Esophagus (tissue), 2 donors: Measurements from ENCODE around the gene GULP1. TPM values are rescaled to one million over a fixed set of nuclear protein-coding genes. Genes with fewer than 3 reads are reported as not detected.

ENCODE experiments used
- H3K27ac ChIP-seq, 2 donors: one replicate each; pipeline ENCODE4 v1.5.1; 2013; ENCODE audit warnings: low read depth in 2 of 2, mild to moderate bottlenecking in 2 of 2, inconsistent platforms in 1 of 2, low read length in 1 of 2, moderate library complexity in 1 of 2
- H3K27me3 ChIP-seq, 2 donors: one replicate each; pipeline ENCODE4 v1.6.1; 2013; ENCODE audit warnings: low read length in 2 of 2, control low read depth in 1 of 2, mild to moderate bottlenecking in 1 of 2; ENCODE audit not compliant: insufficient read depth in 2 of 2, control insufficient read depth in 1 of 2
- H3K36me3 ChIP-seq, 2 donors: one replicate each; pipeline ENCODE4 v1.6.1; 2013; ENCODE audit warnings: low read length in 1 of 2; ENCODE audit not compliant: control insufficient read depth in 2 of 2, insufficient read depth in 2 of 2
- H3K4me1 ChIP-seq, 2 donors: one replicate each; pipeline ENCODE4 v1.6.1; 2013; ENCODE audit warnings: low read length in 1 of 2; ENCODE audit not compliant: control insufficient read depth in 2 of 2, insufficient read depth in 2 of 2
- H3K4me3 ChIP-seq, 2 donors: one replicate each; pipeline ENCODE4 v1.5.1; 2013; ENCODE audit warnings: low read length in 2 of 2, mild to moderate bottlenecking in 2 of 2, low read depth in 1 of 2, moderate library complexity in 1 of 2
- H3K9me3 ChIP-seq, 2 donors: one replicate each; pipeline ENCODE4 v1.6.1; 2013; ENCODE audit warnings: mild to moderate bottlenecking in 2 of 2, low read depth in 1 of 2, low read length in 1 of 2, moderate library complexity in 1 of 2; ENCODE audit not compliant: control insufficient read depth in 2 of 2, insufficient read depth in 1 of 2
- WGBS, 2 donors: extraction: QIAGEN DNeasy Blood & Tissue Kit; methylation state at CpG; one replicate each; pipeline ENCODE4 v1.1.7; 2013; 5-methylcytosine and 5-hydroxymethylcytosine counted together
- polyA plus RNA-seq, 2 donors: library from polyadenylated mRNA; stranded (reverse); fragments of 200-250 nt; gene quantifications; one replicate each; pipeline ENCODE4 v1.2.3, GENCODE V29; 2013
- donor health status: healthy with polysubstance abuse.
- donor health status: Bipolar disorder and iron deficiency.

Gene GULP1
- polyA plus RNA-seq, 2 donors, result 5.5 to 10.5 TPM

- 73 to 79% methylated on average over 1 of the region's 1 CpG for WGBS, 2 donors
- peaks cover 0 to 2% of the 10 kb centered on the region in 2 donors for H3K9me3 ChIP-seq
- no peaks in the 10 kb centered on the region for H3K36me3 ChIP-seq
- H3K4me1 ChIP-seq, result no peaks in the 10 kb centered on the region
- no peak overlapping the region for H3K4me3 ChIP-seq
- no peak overlapping the region for H3K27ac ChIP-seq
- no peaks in the 10 kb centered on the region for H3K27me3 ChIP-seq
Measured at GRCh38 chr2:188576651-188577050, 285.0 kb downstream of the GULP1 start.

GRCh38 chr2:188577231-188577630, 285.6 kb downstream of the GULP1 start:
- H3K4me3 ChIP-seq, result no peak overlapping the region
- H3K36me3 ChIP-seq, result no peaks in the 10 kb centered on the region
- H3K27ac ChIP-seq, result no peak overlapping the region
- H3K4me1 ChIP-seq, result no peaks in the 10 kb centered on the region
- H3K27me3 ChIP-seq, result no peaks in the 10 kb centered on the region
- peaks cover 0 to 2% of the 10 kb centered on the region in 2 donors for H3K9me3 ChIP-seq
- 72 to 87% methylated on average over 2 of the region's 2 CpGs for WGBS, 2 donors

GRCh38 chr2:188580738-188581137, 289.1 kb downstream of the GULP1 start:
- H3K36me3 ChIP-seq, result peaks cover 0 to 2% of the 10 kb centered on the region in 2 donors
- no peak overlapping the region for H3K27ac ChIP-seq
- H3K4me1 ChIP-seq, result no peaks in the 10 kb centered on the region
- WGBS, 2 donors, result 79 to 83% methylated on average over 5 of the region's 5 CpGs
- H3K4me3 ChIP-seq, result no peak overlapping the region
- peaks cover 0 to 2% of the 10 kb centered on the region in 2 donors for H3K9me3 ChIP-seq
- no peaks in the 10 kb centered on the region for H3K27me3 ChIP-seq

- H3K36me3 ChIP-seq, result peaks cover 0 to 2% of the 10 kb centered on the region in 2 donors
- WGBS, 2 donors, result 87 to 90% methylated on average over 2 of the region's 2 CpGs
Measured at GRCh38 chr2:188582211-188582610, 290.5 kb downstream of the GULP1 start.

GRCh38 chr2:188588235-188588634, 296.6 kb downstream of the GULP1 start:
- Histone ChIP-seq H3K4me3 (no peak overlapping the region), H3K4me1 (no peaks in the 10 kb centered on the region), H3K27me3 (no peaks in the 10 kb centered on the region), H3K27ac (no peak overlapping the region), H3K36me3 (peaks cover 0 to 2% of the 10 kb centered on the region in 2 donors), H3K9me3 (no peaks in the 10 kb centered on the region)

More at GRCh38 chr2:188582211-188582610, 290.5 kb downstream of the GULP1 start:
- Histone ChIP-seq H3K4me1 (no peaks in the 10 kb centered on the region), H3K27ac (no peak overlapping the region), H3K9me3 (peaks cover 0 to 2% of the 10 kb centered on the region in 2 donors), H3K4me3 (no peak overlapping the region), H3K27me3 (no peaks in the 10 kb centered on the region)

- no peak overlapping the region for H3K27ac ChIP-seq
- no peaks in the 10 kb centered on the region for H3K4me1 ChIP-seq
- no peaks in the 10 kb centered on the region for H3K36me3 ChIP-seq
- H3K4me3 ChIP-seq, result no peak overlapping the region
- WGBS, 2 donors, result 66 to 77% methylated on average over 1 of the region's 1 CpG
- H3K27me3 ChIP-seq, result no peaks in the 10 kb centered on the region
- no peaks in the 10 kb centered on the region for H3K9me3 ChIP-seq
Measured at GRCh38 chr2:188596054-188596453, 304.4 kb downstream of the GULP1 start.

GRCh38 chr2:188598551-188598950, 306.9 kb downstream of the GULP1 start:
- Histone ChIP-seq H3K27me3 (no peaks in the 10 kb centered on the region), H3K36me3 (no peaks in the 10 kb centered on the region), H3K9me3 (no peaks in the 10 kb centered on the region), H3K27ac (no peak overlapping the region), H3K4me1 (no peaks in the 10 kb centered on the region), H3K4me3 (no peak overlapping the region)
- 64 to 81% methylated on average over 1 of the region's 1 CpG for WGBS, 2 donors

- no peaks in the 10 kb centered on the region for H3K36me3 ChIP-seq
- no peaks in the 10 kb centered on the region for H3K9me3 ChIP-seq
- WGBS, 2 donors, result 61 to 67% methylated on average over 2 of the region's 2 CpGs
- no peak overlapping the region for H3K4me3 ChIP-seq
- H3K27ac ChIP-seq, result no peak overlapping the region
- no peaks in the 10 kb centered on the region for H3K4me1 ChIP-seq
- no peaks in the 10 kb centered on the region for H3K27me3 ChIP-seq
Measured at GRCh38 chr2:188599140-188599539, 307.5 kb downstream of the GULP1 start.

GRCh38 chr2:188600536-188601210, 309.0 kb downstream of the GULP1 start:
- WGBS, 2 donors, result 83 to 88% methylated on average over 5 of the region's 5 CpGs
- Histone ChIP-seq H3K4me3 (no peak overlapping the region), H3K27me3 (no peaks in the 10 kb centered on the region), H3K27ac (no peak overlapping the region), H3K4me1 (no peaks in the 10 kb centered on the region), H3K36me3 (no peaks in the 10 kb centered on the region), H3K9me3 (peaks cover 0 to 2% of the 10 kb centered on the region in 2 donors)

- Histone ChIP-seq H3K9me3 (peaks cover 0 to 3% of the 10 kb centered on the region in 2 donors), H3K27me3 (no peaks in the 10 kb centered on the region), H3K27ac (no peak overlapping the region), H3K4me1 (no peaks in the 10 kb centered on the region), H3K36me3 (no peaks in the 10 kb centered on the region), H3K4me3 (no peak overlapping the region)
- 62 to 75% methylated on average over 2 of the region's 2 CpGs for WGBS, 2 donors
Measured at GRCh38 chr2:188601391-188601790, 309.7 kb downstream of the GULP1 start.
